HFFc6 (cell line): Measurements from ENCODE around the gene AKAP3. TPM values are rescaled to one million over a fixed set of nuclear protein-coding genes. Genes with fewer than 3 reads are reported as not detected.

Experiments used
- DNase-seq: peaks from one replicate; pipeline ENCODE4 v3.0.0-alpha.2; 2018
- H3K27ac Mint-ChIP-seq: 2 replicates; pipeline ENCODE4 v1.8.0; 2020; ENCODE audit warnings: mild to moderate bottlenecking, mixed read lengths
- H3K27me3 Mint-ChIP-seq: 2 replicates; pipeline ENCODE4 v1.8.0; 2021; ENCODE audit warnings: mild to moderate bottlenecking, moderate library complexity, mixed read lengths; ENCODE audit not compliant: insufficient read depth
- H3K36me3 Mint-ChIP-seq: 2 replicates; pipeline ENCODE4 v1.8.0; 2021; ENCODE audit warnings: low read depth, mixed read lengths
- H3K4me1 Mint-ChIP-seq: 2 replicates; pipeline ENCODE4 v1.8.0; 2020; ENCODE audit warnings: low read depth, mixed read lengths
- H3K4me3 Mint-ChIP-seq: 2 replicates; pipeline ENCODE4 v1.8.0; 2020; ENCODE audit warnings: mild to moderate bottlenecking, moderate library complexity, mixed read lengths
- H3K9me3 Mint-ChIP-seq: 2 replicates; pipeline ENCODE4 v1.8.0; 2020; ENCODE audit warnings: mild to moderate bottlenecking, mixed read lengths
- long read RNA-seq: library from polyadenylated mRNA; unstranded; transcript quantifications from one replicate; pipeline ENCODE4 v2.0.0, GENCODE V29; 2019
- total RNA-seq, 6 experiments: library from RNA; stranded (reverse); fragmentation: NEBNext Ultra II Directional; extraction: Animal tissue kit (Norgen Biotek cat#: 25700); gene quantifications; 2 replicates in 1 of 6; 3 replicates in 5 of 6; pipeline ENCODE4 v1.2.3, GENCODE V29; 2021
- TF ChIP-seq, protein P1 (sequence below): fragments of 200-600 bp; sonication (generic); IDR thresholded peaks from 2 replicates; pipeline ENCODE4 v1.5.0; 2021; ENCODE audit warnings: antibody characterized with exemption, mild to moderate bottlenecking

The AKAP3 gene
- total RNA-seq = under 1 TPM; 0.23 to 0.75 (median 0.42) TPM
- long read RNA-seq, partial matches to known transcripts = 0 of 1 reads
- long read RNA-seq, other reads (novel, unspliced or antisense) = 1 of 1 reads

DNA sequence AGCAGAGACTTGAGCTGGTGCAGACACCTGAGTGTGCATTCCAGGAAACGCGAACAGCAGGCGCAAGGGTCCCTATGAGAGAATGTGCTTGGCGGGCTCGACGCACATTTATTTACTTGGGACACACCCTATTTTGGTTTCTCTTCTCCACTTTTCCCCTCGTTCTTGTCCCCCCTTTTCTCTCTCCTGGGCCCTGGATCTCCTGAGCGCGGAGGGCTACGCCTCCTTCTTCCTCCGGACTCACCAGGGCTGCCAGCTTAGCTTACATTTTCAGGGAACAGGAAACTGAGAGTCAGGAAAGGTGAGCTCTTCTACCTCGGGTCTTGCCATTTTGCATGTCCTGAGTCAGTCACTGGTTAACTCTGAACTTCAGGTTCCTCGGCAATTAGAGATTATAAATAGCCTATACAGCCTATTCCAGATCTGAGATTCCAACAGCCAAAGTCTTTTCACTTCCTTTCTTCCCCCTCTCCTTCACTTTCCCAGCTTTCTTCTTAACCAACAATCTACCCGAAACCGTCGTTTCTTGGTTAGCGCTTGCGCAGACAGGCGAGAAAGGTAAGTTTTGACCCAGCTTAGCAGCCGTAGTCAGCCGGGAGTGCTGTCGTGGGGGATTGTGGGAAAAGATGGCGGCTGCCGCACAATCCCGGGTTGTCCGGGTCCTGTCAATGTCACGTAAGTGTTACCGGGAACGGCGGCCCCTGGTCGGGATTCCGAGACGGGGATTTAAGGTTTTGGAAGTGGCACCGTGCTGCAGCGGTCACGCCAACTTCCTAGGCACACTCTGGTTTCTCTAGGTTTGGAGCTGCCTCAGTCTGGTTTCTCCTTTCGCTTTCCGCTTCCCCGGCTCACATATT, at the start of gene AKAP3, which contains the start of gene NDUFA9:
Gene AKAP3 (minus strand): TSS at position 551 of the 857 bp plus-strand sequence. CDS start 10,855 bp downstream, outside the sequence.
Gene NDUFA9 (plus strand): TSS at position 614 of the 857 bp plus-strand sequence. CDS start 13 bp downstream, at position 627.
- H3K36me3 Mint-ChIP-seq = no peaks in the 10 kb centered on the region
- no peaks in the 10 kb centered on the region for H3K27me3 Mint-ChIP-seq
- DNase-seq = peak; percentile 82
- H3K4me3 Mint-ChIP-seq = peak within 1 kb of the TSS; percentile 93
- H3K4me1 Mint-ChIP-seq = peaks cover 39% of the 10 kb centered on the region
- TF ChIP-seq, protein P1, sequence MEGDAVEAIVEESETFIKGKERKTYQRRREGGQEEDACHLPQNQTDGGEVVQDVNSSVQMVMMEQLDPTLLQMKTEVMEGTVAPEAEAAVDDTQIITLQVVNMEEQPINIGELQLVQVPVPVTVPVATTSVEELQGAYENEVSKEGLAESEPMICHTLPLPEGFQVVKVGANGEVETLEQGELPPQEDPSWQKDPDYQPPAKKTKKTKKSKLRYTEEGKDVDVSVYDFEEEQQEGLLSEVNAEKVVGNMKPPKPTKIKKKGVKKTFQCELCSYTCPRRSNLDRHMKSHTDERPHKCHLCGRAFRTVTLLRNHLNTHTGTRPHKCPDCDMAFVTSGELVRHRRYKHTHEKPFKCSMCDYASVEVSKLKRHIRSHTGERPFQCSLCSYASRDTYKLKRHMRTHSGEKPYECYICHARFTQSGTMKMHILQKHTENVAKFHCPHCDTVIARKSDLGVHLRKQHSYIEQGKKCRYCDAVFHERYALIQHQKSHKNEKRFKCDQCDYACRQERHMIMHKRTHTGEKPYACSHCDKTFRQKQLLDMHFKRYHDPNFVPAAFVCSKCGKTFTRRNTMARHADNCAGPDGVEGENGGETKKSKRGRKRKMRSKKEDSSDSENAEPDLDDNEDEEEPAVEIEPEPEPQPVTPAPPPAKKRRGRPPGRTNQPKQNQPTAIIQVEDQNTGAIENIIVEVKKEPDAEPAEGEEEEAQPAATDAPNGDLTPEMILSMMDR = no peak
- peak within 1 kb of the TSS; percentile 85 for H3K27ac Mint-ChIP-seq
- H3K9me3 Mint-ChIP-seq = no peaks in the 10 kb centered on the region

DNA sequence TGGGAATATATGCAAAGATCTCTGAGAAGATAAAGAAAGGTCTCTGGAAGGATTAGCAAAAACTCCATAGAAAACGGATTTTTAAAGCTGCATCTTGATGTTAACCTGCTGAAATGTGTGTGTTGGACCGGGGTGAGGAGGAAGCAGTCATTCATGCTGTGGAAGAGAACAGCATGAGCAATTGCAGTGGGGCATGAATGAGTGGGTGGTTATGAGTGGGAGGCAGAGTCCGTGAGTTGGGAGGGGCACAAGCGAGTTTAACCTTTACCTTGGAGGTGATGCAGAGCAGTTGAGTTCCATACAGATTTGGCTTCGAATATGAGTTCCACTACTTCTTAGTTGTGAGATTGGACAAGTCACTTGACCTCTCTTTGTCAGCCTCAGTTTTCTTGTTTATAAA, 41.9 kb upstream of the AKAP3 start:
- Mint-ChIP-seq H3K27ac (no peak overlapping the region), H3K4me3 (no peak overlapping the region), H3K4me1 (no peaks in the 10 kb centered on the region), H3K36me3 (0 out of 2 replicates have a peak, but pooled peaks cover under 1% of the 10 kb centered on the region), H3K27me3 (no peaks in the 10 kb centered on the region), H3K9me3 (no peaks in the 10 kb centered on the region)
- TF ChIP-seq, protein P1 = no peak
- DNase-seq = no peak

DNA sequence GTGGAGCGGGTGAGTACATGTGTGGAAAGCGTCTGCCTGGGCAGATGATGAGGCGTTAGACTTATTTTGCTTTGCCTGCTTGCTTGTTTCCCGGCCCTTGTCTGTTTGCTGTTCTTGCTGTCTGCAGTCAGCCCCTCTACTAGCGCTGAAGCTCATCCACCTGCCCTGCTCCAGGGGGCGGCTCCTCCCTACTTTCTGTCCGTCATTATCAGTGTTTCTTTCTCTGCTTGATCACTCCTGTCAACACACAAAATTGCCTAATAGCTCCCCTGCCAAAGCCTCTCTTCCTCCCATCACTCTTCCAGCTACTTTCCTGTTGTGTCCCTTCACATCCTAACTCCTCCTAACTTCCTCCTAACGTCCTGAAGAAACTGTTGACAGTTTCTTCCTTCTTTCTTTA, 36.5 kb upstream of the AKAP3 start:
- Mint-ChIP-seq H3K36me3 (0 out of 2 replicates have a peak, but pooled peaks cover 9% of the 10 kb centered on the region), H3K4me1 (no peaks in the 10 kb centered on the region; the same call in 1 of the 2 replicates), H3K9me3 (no peaks in the 10 kb centered on the region), H3K27ac (no peak overlapping the region), H3K4me3 (no peak overlapping the region), H3K27me3 (no peaks in the 10 kb centered on the region; the same call in 1 of the 2 replicates)
- DNase-seq = no peak
- TF ChIP-seq, protein P1 = no peak

DNA sequence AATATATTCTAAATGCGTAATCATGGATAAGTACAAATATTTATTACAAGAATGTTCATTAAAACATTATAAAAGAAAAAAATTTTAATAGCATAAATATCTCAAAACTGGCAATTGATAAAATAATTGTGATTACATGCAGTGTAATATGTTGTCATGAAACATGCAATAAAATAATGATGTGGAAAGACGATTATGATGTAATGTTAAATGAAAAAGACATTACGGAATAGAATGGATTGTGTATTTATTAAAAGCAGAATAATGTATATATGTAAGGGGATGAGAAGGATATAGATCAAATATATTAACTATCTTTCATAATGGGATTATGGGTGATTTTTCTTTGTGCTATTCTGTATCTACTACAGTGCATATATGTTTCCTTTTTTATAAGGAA, 32.9 kb upstream of the AKAP3 start:
- 0 out of 2 replicates have a peak, but pooled peaks cover 9% of the 10 kb centered on the region for H3K36me3 Mint-ChIP-seq
- DNase-seq = no peak

DNA sequence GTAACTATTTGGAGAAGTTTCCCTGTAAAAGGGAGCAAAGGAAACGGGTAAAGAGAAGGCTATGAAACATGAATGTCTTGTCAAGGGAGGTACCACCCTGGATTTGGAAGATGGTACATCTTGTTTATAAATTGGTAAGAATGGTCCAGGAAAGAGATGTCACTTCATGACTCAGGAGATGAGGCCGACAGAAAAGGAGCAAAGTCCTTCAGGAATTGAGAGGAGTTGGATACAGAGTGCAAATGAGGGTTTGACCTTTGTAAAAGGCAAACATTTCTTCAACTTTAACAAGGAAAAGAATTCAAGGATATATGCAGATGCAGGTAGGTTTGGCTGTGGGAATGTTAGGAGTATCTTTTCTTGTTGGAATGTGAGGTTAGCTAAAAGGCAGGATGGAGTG, 30.9 kb upstream of the AKAP3 start:
- Mint-ChIP-seq H3K36me3 (peaks cover 19% of the 10 kb centered on the region), H3K27me3 (no peaks in the 10 kb centered on the region; the same call in 1 of the 2 replicates), H3K9me3 (no peaks in the 10 kb centered on the region), H3K27ac (no peak overlapping the region), H3K4me3 (no peak overlapping the region), H3K4me1 (peaks cover 7% of the 10 kb centered on the region; the same call in 1 of the 2 replicates)
- no peak for DNase-seq
- TF ChIP-seq, protein P1 = no peak

More for the DNA sequence above, 32.9 kb upstream of the AKAP3 start:
- H3K27me3 Mint-ChIP-seq = no peaks in the 10 kb centered on the region; the same call in 1 of the 2 replicates
- peaks cover 7% of the 10 kb centered on the region; the same call in 1 of the 2 replicates for H3K4me1 Mint-ChIP-seq
- H3K4me3 Mint-ChIP-seq = no peak overlapping the region
- no peaks in the 10 kb centered on the region for H3K9me3 Mint-ChIP-seq
- TF ChIP-seq, protein P1 = no peak
- H3K27ac Mint-ChIP-seq = no peak overlapping the region
